Progenitor cell of endocrine pancreas (in vitro differentiated cells): ENCODE data around the gene UQCRHL. TPM values are rescaled to one million over a fixed set of nuclear protein-coding genes. Genes with fewer than 3 reads are reported as not detected.

Experiments used
- DNase-seq: peaks from one replicate; pipeline ENCODE4 v3.0.0; 2021; ENCODE audit warnings: low spot score; ENCODE audit not compliant: unreplicated experiment
- H3K27ac Mint-ChIP-seq: 2 replicates; pipeline ENCODE4 v1.8.0; 2021; ENCODE audit warnings: mild to moderate bottlenecking, moderate library complexity, mixed read lengths
- H3K27me3 Mint-ChIP-seq: 2 replicates; pipeline ENCODE4 v1.8.0; 2021; ENCODE audit warnings: mixed read lengths
- H3K36me3 Mint-ChIP-seq: 2 replicates; pipeline ENCODE4 v1.8.0; 2022; ENCODE audit warnings: mixed read lengths; ENCODE audit not compliant: insufficient read depth
- H3K4me1 Mint-ChIP-seq: 2 replicates; pipeline ENCODE4 v1.8.0; 2021; ENCODE audit warnings: low read depth, mixed read lengths
- H3K4me3 Mint-ChIP-seq: 2 replicates; pipeline ENCODE4 v1.8.0; 2021; ENCODE audit warnings: low read depth, mild to moderate bottlenecking, moderate library complexity, mixed read lengths
- H3K9me3 Mint-ChIP-seq: 2 replicates; pipeline ENCODE4 v1.8.0; 2021; ENCODE audit warnings: low read depth, mixed read lengths
- CTCF ChIP-seq: fragments of 200-600 bp; sonication (generic); IDR thresholded peaks from one replicate; pipeline ENCODE4 v1.5.0; 2021; ENCODE audit warnings: antibody characterized with exemption, mild to moderate bottlenecking; ENCODE audit not compliant: unreplicated experiment
- total RNA-seq: library from RNA; stranded (reverse); gene quantifications from 2 replicates; pipeline ENCODE4 v1.2.1, GENCODE V29; 2021

Gene UQCRHL
- total RNA-seq, 1 donor from 2014 or later: 3.5 TPM

- TF ChIP-seq CTCF: no peak
- no peak for DNase-seq
- Mint-ChIP-seq H3K27ac (peak overlapping the region; percentile 90), H3K27me3 (no peaks in the 10 kb centered on the region), H3K4me1 (peaks cover 56% of the 10 kb centered on the region), H3K9me3 (no peaks in the 10 kb centered on the region), H3K4me3 (no peak overlapping the region), H3K36me3 (no peaks in the 10 kb centered on the region)
Measured at GRCh38 chr1:15799004-15799867, 8.2 kb downstream of the UQCRHL start.

- H3K9me3 Mint-ChIP-seq: no peaks in the 10 kb centered on the region
- no peak for TF ChIP-seq CTCF
- no peaks in the 10 kb centered on the region for H3K27me3 Mint-ChIP-seq
- peaks cover 63% of the 10 kb centered on the region for H3K4me1 Mint-ChIP-seq
- DNase-seq: no peak
- no peak overlapping the region for H3K27ac Mint-ChIP-seq
- H3K36me3 Mint-ChIP-seq: no peaks in the 10 kb centered on the region
- H3K4me3 Mint-ChIP-seq: no peak overlapping the region
Measured at GRCh38 chr1:15797614-15798390, 9.6 kb downstream of the UQCRHL start.

- Mint-ChIP-seq H3K27ac (peak overlapping the region; percentile 77), H3K36me3 (no peaks in the 10 kb centered on the region), H3K4me1 (peaks cover 55% of the 10 kb centered on the region), H3K9me3 (no peaks in the 10 kb centered on the region), H3K4me3 (no peak overlapping the region), H3K27me3 (no peaks in the 10 kb centered on the region)
- no peak for TF ChIP-seq CTCF
- no peak for DNase-seq
Measured at GRCh38 chr1:15796086-15796462, 11.4 kb downstream of the UQCRHL start.

- Mint-ChIP-seq H3K4me1 (peaks cover 10% of the 10 kb centered on the region), H3K4me3 (no peak overlapping the region), H3K9me3 (no peaks in the 10 kb centered on the region), H3K27ac (no peak overlapping the region), H3K27me3 (no peaks in the 10 kb centered on the region), H3K36me3 (peaks cover 7% of the 10 kb centered on the region)
- no peak for TF ChIP-seq CTCF
- no peak for DNase-seq
Measured at GRCh38 chr1:15788624-15789301, 18.7 kb downstream of the UQCRHL start.

GRCh38 chr1:15786581-15786980 is 20.9 kb downstream of the UQCRHL start:
- no peak for TF ChIP-seq CTCF
- Mint-ChIP-seq H3K4me1 (no peaks in the 10 kb centered on the region), H3K4me3 (no peak overlapping the region), H3K36me3 (peaks cover 7% of the 10 kb centered on the region), H3K9me3 (no peaks in the 10 kb centered on the region), H3K27me3 (no peaks in the 10 kb centered on the region), H3K27ac (peak overlapping the region; percentile 70)
- no peak for DNase-seq
